Measurements from ENCODE around the gene SERINC4.
"Not testable (repeated sequence)": the region's sequence is repeated elsewhere in the genome, so short reads cannot be mapped to it uniquely, and the experiment has no call there.

SERINC4 gene

DNA sequence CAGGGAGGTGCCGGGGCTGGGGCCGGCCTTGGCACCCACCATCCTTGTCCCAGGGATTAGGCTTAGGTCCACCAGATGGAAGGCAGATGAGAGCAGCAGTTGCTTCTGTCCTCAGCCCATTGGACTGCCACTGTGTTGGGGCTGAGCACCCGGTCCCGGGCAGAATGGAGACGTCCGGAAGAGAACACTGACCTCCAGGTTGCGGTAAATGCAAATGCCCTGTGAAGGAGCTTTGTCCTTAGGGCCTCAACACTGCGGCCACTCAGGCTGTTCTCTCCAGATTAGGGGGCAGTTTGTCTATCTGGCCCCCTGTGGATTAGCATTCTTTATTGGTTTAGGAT lies at the start of gene SERINC4:
Gene SERINC4 (minus strand): TSS at position 276 of the 341 bp plus-strand sequence. CDS start 234 bp downstream, at position 42.
- peak; percentile 65 for DNase-seq

GRCh38 chr15:43845421-43845820 lies 45.4 kb upstream of the SERINC4 start:
- DNase-seq, result no peak

GRCh38 chr15:43832485-43832884 lies 32.5 kb upstream of the SERINC4 start:
- DNase-seq, result not testable (repeated sequence)

DNA sequence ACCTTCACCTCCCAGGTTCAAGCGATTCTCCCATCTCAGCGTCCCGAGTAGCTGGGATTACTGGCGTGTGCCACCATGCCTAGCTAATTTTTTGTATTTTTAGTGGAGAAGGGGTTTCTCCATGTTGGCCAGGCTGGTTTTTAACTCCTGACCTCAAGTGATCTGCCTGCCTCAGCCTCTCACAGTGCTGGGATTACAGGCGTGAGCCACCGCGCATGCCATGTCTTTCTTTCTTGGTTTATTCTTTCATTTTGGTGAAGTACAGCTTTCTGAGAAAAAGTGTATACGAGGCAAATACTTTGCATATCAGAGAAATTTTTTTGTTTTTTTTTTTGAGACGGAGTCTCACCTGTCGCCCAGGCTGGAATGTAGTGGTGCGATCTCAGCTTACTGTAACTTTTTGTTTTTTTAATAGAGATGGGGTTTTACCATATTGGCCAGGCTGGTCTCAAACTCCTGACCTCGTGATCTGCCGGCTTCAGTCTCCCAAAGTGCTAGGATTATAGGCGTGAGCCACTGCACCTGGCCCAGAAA lies 31.6 kb upstream of the SERINC4 start:
- DNase-seq, result not testable (repeated sequence)

GRCh38 chr15:43830691-43831275 lies 30.8 kb upstream of the SERINC4 start:
- DNase-seq, result not testable (repeated sequence)

- DNase-seq, result not testable (repeated sequence)
Observed at GRCh38 chr15:43829951-43830540, 30.0 kb upstream of the SERINC4 start.

GRCh38 chr15:43828061-43828657 lies 28.1 kb upstream of the SERINC4 start:
- DNase-seq, result peak; percentile 52

DNA sequence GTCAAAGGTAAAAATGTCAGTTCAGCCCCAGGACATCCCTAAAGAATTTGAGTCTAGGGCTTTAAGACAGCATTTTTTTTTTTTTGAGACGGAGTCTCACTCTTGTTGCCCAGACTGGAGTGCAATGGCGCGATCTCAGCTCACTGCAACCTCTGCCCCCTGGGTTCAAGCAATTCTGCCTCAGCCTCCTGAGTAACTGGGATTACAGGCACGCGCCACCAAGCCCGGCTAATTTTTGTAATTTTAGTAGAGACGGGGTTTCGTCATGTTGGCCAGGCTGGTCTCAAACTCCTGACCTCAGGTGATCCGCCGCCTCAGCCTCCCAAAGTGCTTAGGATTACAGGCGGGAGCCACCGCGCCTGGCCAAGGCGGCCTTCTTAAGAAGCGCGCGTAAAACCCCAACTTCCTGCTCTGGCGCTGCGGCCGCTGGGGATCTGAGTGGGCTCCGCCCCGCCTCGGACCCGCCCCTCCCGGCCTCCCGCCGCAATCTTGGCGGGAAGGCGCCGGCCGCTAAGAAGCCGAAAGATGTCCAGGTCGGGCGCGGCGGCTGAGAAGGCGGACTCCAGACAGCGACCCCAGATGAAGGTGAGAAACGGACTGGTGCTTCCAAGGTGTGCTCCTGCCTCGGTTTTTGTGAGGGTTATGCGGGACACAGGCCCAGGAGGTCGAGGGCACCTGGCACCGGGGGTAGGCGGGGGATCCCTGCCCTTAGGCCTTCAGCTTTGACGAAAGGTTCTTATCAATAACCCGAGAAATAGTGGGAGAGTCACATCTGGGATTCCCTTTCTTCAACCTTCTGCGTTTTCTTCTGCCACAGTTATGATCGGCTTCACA lies 26.7 kb upstream of the SERINC4 start, which contains the start of gene WDR76:
Gene WDR76 (plus strand): TSS at position 495 of the 834 bp plus-strand sequence. CDS start 31 bp downstream, at position 526.
- DNase-seq, result peak; percentile 98

- DNase-seq, result no peak
Observed at GRCh38 chr15:43826029-43826507, 26.0 kb upstream of the SERINC4 start.

DNA sequence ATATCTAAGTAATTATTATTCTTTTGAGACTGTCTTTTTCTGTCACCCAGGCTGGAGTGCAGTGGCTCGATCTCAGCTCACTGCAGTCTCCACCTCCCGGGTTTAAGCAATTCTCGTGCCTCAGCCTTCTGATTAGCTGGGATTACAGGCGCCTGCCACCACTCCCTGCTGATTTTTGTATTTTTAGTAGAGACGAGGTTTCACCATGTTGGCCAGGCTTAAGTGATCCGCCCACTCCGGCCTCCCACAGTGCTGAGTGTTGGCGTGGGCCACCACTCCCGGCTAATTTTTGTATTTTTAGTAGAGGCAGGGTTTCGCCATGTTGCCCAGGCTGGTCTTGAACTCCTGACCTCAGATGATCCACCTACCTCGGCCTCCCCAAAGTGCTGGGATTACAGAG lies 25.3 kb upstream of the SERINC4 start:
- not testable (repeated sequence) for DNase-seq

DNA sequence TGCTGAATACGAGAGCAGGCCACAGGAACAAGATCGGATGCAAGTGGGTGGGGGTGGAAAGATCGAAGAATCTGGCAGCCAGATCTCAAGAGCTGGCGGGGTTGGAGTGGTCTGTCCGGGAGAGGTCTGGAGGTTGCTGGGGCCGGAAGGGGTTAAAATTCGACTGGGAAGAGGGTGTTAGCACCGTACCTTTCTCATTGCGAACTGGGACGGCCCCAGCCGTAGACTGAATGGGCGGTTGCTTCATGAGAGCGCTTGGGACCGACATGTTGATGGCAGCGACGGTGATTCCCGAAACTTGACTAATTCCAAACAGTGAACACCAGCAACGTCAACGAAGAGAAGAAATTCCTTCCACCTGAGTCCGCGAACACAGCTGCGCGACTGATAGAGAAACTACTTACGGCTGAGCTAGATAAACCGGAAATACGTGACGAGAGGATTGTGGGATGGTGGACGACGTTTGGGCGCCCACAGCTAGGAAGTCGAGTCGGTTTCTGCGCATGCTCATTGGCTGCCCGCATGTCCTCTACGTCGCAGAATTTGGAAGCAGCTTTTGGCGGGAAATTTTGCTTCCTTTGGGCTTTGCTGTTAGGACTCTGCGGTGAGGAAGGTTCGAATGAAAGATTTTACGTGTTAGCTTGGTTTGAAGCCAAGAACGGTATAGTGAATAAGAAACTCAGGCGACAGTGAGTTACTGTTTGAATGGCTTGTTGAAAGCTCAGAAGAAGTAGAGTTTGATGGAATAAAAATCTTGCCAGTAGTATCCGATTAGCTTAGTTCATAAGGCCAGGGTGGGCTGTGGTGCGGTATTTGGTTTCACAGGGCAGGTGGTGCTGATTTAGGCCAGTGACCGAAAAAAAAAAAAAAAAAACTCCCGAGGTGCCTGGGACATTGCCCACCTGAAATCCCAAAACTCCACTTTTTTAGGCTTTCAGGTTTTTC lies 24.6 kb upstream of the SERINC4 start, which contains the start of gene MFAP1:
Gene MFAP1 (minus strand): TSS at position 389 of the 945 bp plus-strand sequence. CDS start 121 bp downstream, at position 268.
- DNase-seq, result peak; percentile 99

GRCh38 chr15:43821505-43821904 lies 21.5 kb upstream of the SERINC4 start:
- DNase-seq, result no peak

DNA sequence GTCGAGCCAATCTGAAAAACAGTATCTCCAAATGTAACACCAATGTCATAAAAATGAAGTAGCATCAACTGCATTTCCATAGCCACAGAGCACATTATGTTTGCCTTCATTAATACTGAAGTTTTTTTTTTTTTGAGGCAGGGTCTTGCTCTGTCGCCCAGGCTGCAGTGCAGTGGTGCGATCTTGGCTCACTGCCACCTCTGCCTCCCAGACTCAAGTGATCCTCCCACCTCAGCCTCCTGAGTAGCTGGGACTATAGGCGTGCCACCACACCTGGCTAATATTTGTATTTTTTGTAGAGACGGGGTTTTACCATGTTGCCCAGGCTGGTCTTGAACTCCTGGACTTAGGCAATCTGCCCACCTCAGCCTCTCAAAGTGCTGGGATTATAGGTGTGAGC lies 15.0 kb upstream of the SERINC4 start:
- DNase-seq, result not testable (repeated sequence)

DNA sequence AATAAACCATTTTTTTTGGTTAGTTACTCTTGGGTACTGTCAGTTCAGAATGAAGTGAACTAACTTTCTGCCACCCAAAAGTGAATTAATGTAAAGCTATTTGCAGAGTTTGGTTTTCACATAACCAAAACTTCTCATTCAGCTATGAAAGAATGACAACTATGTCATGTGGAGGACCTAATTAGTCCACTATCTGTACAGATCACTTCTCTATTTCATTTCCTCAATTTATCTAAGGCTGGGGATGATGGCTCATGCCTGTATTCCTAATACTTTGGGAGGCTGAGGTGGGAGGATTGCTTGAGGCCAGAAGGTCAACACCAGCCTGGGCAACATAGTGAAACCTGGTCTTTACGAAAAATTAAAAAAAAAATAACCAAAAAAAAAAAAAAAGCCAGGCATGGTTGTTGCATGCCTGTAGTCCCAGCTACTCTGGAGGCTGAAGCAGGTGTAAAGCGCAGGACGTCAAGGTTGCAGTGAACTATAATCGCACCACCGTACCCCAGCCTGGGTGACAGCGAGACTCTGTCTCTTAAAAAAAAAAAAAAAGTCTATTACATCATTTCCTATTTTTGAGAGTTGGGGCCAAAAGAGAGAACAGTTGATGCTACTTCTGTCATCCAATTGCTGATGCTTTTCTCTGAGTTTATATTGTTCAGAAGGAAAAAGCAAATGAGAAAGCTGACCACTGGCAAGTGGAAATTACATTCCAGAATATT lies 9.1 kb upstream of the SERINC4 start:
- DNase-seq, result no peak

- DNase-seq, result no peak
Observed at GRCh38 chr15:43808435-43808950, 8.5 kb upstream of the SERINC4 start.

DNA sequence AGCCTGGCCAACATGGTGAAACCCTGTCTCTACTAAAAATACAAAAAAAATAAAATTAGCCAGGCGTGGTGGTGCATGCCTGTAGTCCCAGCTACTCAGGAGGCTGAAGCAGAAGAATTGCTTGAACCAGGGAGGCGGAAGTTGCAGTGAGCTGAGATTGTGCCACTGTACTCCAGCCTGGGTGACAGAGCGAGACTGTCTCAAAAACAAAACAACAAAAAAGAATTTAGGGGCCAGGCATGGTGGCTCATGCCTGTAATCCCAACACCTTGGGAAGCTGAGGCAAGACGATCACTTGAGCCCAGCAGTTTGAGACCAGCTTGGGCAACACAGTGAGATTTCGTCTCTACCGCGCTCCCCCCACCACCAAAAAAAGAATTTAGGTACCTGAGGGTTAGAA lies 2.7 kb upstream of the SERINC4 start:
- DNase-seq, result not testable (repeated sequence)

DNA sequence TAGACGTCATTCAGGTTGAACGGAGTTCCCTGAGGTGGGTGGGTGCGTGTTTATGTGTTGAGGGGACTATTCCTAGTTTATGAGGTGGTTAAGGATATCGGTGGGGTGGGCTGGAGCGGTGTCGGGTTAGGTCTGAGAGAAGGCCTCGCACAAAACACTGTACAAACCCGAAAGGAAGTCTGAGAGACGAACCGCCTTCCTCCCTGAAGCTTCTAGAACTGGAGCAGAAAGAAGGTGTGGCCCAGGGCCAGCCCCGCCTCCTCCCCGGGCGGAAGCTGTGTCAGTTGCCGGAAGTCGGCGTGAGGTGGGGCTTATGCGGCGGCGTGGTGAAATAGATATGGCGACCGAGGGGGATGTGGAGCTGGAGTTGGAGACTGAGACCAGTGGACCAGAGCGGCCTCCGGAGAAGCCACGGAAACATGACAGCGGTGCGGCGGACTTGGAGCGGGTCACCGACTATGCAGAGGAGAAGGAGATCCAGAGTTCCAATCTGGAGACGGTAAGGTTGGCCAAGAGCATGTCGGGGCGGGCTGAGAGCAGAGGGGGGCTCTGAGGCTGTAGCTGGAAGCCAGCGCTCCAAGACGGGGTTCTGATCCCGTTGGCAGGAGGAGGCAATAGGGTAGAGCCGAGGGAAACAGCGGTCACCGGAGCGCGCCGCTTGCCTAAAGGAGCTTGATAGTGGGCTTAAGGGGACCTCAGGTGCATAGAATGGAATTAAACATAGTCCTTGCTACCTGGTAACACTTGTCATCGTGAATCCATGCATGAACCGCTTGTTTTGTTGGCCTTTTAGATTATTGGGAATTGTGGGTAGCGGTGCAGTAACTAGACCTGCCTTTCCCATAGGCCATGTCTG lies 494 bp upstream of the SERINC4 start, which contains the start of gene HYPK:
Gene HYPK (plus strand): TSS at position 314 of the 856 bp plus-strand sequence. CDS start 24 bp downstream, at position 338.
- DNase-seq, result peak; percentile 93

GRCh38 chr15:43799209-43799944 lies 643 bp downstream of the SERINC4 start:
- DNase-seq, result peak; percentile 97

DNA sequence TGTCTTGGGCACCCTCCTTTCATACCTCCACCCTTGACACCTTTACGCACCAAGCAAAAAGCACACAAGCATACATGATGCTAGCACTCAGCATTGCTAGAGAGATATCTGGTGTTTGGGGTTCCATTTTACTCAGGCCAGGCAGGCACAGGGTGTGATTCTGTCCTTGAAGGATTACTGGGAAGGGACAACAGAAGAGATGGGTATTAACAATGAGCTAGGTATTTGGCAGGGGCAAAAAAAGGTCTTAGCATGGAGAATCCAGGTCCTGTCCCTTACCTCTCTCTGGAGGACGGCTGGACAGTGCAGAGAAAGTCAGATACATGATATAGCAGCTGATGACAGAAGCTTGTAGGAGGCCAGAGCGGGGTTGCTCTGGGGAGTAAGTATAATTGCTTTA lies 3.5 kb downstream of the SERINC4 start:
- DNase-seq, result peak; percentile 25
